Measurements from ENCODE around the gene DLG2.
A peak's percentile ranks its signal among the peaks of the same experiment; 100 is the strongest.

Gene DLG2

DNA sequence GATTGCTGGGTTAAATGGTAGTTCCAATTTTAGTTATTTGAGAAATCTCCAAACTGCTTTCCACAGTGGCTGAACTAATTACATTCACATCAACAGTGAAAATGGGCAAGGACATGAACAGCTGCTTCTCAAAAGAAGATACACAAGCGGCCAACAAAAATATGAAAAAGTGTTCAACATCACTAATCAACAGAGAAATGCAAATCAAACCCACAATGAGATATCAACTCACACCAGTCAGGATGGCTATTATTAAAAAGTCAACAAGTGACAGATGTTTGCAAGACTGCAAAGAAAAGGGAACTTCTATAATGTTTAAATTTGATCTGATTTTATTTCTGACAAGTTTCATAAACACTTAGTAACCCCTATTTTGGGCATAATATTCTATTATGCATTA, 537.5 kb downstream of the DLG2 start:
- no peak overlapping the region for H3K4me3 ChIP-seq (ENCODE audit: low read depth, low read length)
- DNase-seq (ENCODE audit: low read depth): no peak
- TF ChIP-seq, protein P1, sequence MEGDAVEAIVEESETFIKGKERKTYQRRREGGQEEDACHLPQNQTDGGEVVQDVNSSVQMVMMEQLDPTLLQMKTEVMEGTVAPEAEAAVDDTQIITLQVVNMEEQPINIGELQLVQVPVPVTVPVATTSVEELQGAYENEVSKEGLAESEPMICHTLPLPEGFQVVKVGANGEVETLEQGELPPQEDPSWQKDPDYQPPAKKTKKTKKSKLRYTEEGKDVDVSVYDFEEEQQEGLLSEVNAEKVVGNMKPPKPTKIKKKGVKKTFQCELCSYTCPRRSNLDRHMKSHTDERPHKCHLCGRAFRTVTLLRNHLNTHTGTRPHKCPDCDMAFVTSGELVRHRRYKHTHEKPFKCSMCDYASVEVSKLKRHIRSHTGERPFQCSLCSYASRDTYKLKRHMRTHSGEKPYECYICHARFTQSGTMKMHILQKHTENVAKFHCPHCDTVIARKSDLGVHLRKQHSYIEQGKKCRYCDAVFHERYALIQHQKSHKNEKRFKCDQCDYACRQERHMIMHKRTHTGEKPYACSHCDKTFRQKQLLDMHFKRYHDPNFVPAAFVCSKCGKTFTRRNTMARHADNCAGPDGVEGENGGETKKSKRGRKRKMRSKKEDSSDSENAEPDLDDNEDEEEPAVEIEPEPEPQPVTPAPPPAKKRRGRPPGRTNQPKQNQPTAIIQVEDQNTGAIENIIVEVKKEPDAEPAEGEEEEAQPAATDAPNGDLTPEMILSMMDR (IDR thresholded peaks at IDR 0.05; ENCODE audit: low read depth, low read length, missing control alignments): no peak

DNA sequence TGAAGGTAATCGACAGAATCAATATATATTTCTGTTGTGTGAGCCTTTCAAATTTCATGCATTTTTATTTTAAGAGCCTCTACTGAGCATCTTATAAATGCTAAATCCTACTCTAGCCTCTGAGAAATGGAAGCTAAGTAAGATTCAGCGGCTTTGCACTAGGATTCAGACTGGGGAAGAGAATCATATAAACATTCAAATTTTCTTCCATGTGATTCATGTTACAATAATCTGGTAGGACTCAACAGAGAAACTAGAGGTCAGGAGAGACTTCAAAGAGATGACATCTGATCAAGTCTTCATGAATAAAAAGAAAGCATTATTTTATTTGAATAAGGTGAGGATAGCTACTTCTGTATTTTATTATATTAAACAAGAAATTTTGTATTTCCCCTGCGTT, 538.9 kb downstream of the DLG2 start:
- DNase-seq (ENCODE audit: low read depth): no peak
- TF ChIP-seq, protein P1 (IDR thresholded peaks at IDR 0.05; ENCODE audit: low read depth, low read length, missing control alignments): no peak
- no peak overlapping the region for H3K4me3 ChIP-seq (ENCODE audit: low read depth, low read length)

DNA sequence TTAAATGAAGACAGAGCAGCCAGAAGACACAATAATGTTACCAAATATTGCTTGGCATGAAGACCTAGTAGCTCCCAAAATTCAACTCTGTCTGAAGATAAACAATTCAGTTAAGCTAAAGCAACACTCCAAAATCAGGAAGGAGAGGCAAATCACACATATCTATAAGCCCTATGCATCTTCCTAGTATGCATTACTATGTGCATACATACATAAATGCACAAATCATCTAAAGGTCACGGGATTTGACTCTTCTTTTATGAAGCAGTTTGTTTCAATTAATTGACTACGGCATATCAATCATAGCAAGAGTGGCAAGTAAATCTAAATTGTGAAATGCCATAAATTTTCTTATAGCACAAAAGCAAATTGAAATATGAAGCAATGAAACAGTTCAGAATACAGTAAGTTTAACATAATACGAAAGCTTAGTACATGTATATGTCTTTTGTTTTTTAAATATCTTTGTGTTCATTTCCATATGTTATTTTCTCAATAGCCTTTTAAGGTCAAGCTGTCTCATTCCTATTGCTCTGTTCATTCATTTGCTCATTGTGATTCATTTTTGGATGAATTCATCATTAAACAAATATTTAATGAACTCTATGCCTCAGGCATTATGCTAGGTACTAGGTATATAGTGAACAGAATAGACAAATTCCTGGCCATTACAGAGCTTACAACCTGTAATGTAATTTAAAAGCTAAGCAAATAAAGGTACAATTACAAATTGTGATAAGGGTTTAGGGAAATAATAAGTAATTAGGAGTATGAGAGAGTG, 540.5 kb downstream of the DLG2 start:
- no peak overlapping the region for H3K4me3 ChIP-seq (ENCODE audit: low read depth, low read length)
- TF ChIP-seq, protein P1 (IDR thresholded peaks at IDR 0.05; ENCODE audit: low read depth, low read length, missing control alignments): no peak
- DNase-seq (ENCODE audit: low read depth): no peak

DNA sequence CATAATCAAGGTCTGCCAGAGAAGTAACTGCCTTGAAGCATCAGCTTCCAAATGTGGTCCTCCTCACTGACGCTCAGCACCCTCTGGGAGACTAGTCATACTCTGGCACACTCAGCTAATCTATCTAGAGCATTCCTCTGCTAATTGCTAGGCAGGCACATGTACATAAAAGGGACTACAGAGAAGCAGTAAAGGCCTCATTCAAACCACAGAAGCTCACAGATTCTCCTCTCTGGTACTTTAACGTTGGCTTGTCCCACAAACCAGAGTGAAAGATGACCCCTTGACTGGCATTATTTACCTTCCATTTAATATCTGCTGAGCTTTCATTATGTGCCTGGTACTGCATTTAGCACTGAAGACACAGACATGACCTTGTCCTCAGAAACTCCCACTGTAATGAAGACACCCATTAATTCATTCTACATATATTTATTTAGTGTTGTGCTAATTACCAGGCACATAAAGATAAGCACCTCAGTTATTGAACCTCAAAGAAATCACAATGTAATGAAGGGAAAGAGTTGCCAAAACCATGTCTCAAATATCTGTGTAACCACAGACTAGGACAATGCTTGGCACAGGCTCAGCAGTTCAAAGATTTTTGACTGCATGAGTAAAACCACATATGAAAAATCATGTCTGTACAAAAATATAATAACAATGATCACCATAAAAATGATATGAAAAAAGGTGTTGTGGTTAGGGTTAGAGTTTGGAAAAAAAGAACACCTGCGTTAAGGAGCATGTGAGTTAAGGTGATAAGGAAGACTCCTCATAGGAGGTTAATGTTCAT, 550.4 kb downstream of the DLG2 start:
- no peak overlapping the region for H3K4me3 ChIP-seq (ENCODE audit: low read depth, low read length)
- no peak for DNase-seq (ENCODE audit: low read depth)
- TF ChIP-seq, protein P1 (IDR thresholded peaks at IDR 0.05; ENCODE audit: low read depth, low read length, missing control alignments): no peak

DNA sequence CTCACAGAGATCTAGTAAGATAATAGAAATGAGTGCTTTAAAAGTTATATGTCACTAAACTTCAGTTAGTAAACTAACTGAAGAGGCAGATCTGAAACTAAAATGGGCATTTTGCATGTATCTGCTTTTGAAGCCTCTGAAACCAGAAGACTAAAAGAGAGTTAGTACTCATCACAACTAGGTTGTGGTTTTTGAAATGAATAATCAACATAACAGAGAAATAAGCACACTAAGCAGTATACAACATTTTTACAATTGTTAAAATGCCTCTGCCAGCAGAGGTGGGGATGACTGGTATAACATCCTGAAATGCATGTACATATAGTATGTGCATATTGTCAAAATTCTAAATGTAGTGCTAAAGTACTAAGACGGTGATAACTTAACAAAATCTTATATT, 564.5 kb downstream of the DLG2 start:
- TF ChIP-seq, protein P1 (IDR thresholded peaks at IDR 0.05; ENCODE audit: low read depth, low read length, missing control alignments): no peak
- no peak overlapping the region for H3K4me3 ChIP-seq (ENCODE audit: low read depth, low read length)
- DNase-seq (ENCODE audit: low read depth): peak; percentile 16

DNA sequence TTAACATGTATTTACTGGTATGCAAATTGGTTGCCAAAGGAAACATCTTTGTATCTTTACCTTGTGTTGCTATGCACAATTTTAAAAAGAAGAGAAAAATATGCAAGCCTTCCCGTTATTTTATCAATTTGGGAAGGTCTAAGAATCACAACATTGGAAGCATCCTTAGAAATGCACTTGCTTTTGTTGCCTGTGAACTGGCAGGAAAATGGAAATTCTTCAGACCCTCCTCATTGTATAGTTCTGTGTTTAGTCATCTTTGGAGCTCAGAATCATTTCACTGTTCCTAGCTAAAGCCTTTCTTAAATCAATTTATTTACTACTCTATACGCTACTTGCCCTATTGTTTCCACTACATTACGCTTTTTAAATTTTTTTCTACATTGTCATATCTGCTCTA, 574.5 kb downstream of the DLG2 start:
- no peak overlapping the region for H3K4me3 ChIP-seq (ENCODE audit: low read depth, low read length)
- TF ChIP-seq, protein P1 (IDR thresholded peaks at IDR 0.05; ENCODE audit: low read depth, low read length, missing control alignments): no peak

More for the DNA sequence above, 574.5 kb downstream of the DLG2 start:
- DNase-seq (ENCODE audit: low read depth): no peak

Data from GM12864 (cell line).